Umbilical cord (tissue), 2 donors: Measurements from ENCODE around the gene ESPNL. TPM values are rescaled to one million over a fixed set of nuclear protein-coding genes. Genes with fewer than 3 reads are reported as not detected.

ENCODE experiments used
- DNase-seq: peaks from one replicate; pipeline ENCODE4 v3.0.0-alpha.2; 2015; ENCODE audit warnings: low spot score
- total RNA-seq: library from RNA; depleted of rRNA; stranded (reverse); fragments of >200 nt; gene quantifications from one replicate; pipeline ENCODE4 v1.2.3, GENCODE V29; 2014; ENCODE audit warnings: low replicate concordance; ENCODE audit not compliant: insufficient read depth

ESPNL gene
- total RNA-seq, 1 donor from 2014 or later: 5.5 TPM

DNA sequence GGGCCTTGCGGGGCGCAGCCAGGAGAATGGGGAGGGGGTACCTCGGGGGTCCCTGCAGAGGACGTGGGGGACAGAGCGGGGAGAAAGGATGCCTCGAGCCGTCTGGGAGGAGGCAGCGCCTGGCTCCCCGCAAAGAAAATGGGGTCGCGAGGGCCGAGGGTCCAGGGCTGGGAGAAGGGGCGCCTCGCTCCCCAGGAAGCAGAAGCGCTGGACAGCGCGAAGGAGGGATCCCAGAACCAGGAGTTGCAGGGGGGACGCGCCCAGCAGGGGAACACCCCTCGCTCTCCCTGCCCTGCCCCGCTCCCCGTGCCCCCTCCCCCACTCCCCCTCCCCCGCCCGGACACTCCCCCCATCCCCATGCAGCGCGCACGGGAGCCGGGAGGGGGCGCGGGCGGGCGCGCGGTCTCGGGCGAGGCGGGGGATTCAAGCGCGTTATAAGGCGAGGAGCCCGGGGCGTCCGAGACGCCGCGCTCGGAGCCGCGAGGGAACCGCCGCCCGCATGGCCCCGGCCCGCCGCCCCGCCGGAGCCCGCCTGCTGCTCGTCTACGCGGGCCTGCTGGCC is 58.5 kb downstream of the ESPNL start, which contains the start of gene ERFE:
TSS of gene ERFE (plus strand) at position 462 of the 562 bp plus-strand sequence. CDS start at position 500, 38 bp downstream.
- no peak for DNase-seq

DNA sequence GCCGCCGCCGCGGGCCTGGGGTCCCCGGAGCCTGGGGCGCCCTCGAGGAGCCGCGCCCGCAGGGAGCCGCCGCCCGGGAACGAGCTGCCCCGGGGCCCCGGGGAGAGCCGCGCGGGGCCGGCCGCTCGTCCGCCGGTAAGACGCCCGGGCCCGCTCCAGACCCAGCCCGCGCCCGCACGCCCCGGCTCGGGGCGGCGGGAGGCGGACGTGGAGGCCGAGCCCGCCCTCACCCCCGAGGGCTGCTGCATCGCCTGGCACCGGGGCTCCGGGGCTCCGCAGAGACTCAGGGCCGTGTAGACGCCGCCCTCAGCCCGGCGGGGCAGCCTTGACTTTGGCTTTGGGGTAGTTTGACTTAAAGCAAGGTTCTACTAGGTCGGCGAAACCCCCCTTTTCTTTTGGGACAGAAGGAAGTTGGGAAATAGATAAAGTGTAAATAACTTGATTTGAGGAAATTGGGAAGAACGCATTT is 59.0 kb downstream of the ESPNL start:
- no peak for DNase-seq

DNA sequence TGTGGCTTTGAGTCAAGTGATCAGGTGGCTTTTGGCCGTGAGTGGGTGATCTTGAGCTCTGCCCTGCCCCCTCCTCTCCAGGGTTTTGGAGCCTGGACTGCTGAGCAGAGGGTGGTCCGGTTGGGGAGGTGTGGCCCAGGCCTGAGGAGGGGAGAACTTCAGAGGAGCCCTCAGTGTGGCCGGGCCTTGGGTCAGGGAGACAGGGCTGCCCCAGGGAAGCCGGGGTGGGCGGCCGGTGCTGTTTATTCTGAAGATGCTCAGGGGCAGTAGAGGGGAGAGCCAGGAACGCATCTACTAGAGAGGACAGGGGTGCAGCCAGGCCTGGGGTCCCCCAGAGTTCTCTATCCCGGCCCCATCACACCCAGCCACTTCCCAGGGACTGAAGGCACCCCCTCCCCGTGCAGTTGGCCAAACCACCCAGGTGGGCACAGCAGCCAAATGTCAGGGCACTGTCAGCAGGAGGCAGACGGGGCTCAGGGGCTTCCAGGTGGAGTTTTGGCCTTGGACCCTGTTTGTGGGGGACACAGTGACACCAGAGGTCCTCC is 59.6 kb downstream of the ESPNL start:
- no peak for DNase-seq

DNA sequence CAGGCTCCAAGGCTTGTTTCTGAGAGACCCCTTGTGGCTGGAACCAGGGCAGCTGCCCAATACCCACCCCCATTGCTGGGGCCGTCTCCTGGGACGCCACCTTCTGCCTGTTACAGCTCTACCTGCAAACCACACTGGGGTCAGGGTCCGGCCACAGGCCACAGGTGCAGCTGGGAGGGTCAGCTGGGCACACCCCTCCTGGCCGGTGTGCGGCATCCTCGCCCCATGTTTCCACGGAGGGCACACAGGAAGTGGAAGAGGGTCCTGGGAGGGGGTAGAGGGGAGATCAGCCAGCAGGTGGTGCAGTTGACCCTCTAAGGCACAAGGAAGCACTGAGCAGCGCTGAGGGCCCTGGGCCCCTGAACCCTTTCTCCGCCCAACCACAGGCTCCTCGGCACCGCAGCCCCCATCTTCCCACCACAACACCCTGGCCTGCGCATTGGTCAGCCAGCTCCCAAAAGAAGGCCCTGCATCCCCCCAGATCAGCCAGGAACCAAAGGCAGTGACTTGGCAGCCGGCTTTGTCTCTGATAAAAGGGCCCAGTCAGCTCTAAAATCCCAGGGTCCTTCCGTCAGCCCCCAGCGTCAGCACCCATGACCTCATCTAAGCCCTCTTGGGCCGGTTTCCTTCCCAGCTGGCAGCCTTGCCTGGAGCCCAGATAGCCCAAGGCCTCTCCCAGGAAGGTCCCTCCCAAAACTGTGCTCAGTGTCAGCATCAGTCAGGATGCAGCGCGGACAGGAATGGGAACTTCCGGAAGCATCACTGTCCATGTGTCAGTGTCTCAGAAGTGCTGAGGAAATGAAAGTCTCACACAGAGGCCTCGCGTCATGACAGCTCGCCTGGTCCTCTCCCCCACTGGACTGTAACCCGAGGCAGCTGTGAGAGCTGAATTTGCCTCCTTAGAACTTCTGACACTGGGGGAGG is 60.3 kb downstream of the ESPNL start:
- peak; percentile 17 for DNase-seq

DNA sequence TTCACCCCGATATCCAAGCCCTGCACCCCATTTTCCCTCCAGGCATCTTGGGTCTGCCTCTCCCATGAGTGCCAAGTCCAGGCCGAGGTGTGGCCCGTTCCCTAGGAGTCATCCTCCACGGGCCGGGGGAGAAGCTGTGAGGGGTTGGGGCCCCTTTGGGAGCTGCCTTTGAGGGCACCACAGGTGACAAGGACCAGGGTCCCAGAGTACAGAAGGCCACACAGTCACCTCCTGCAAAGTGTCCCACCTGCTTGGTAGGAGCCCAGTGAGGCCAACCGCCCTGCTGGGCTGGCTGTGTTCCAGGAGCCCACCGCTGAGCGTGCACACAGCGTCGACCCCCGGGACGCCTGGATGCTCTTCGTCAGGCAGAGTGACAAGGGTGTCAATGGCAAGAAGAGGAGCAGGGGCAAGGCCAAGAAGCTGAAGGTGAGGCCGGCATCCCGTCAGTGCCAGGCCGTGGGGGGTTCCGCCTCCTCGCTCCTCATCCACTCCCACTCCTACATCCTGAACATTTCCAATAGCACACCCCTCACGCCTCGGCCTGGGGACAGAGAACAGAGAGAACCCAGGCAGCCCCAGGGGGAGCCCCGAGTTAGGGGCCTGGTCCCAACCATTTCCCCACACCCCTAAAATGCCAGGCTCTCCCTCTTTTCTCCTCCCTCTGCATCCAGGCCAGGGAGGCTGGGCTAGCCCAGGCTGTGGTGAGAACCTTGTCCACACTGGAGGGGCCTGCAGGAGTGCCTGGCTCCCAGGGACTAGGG is 61.3 kb downstream of the ESPNL start:
- no peak for DNase-seq

DNA sequence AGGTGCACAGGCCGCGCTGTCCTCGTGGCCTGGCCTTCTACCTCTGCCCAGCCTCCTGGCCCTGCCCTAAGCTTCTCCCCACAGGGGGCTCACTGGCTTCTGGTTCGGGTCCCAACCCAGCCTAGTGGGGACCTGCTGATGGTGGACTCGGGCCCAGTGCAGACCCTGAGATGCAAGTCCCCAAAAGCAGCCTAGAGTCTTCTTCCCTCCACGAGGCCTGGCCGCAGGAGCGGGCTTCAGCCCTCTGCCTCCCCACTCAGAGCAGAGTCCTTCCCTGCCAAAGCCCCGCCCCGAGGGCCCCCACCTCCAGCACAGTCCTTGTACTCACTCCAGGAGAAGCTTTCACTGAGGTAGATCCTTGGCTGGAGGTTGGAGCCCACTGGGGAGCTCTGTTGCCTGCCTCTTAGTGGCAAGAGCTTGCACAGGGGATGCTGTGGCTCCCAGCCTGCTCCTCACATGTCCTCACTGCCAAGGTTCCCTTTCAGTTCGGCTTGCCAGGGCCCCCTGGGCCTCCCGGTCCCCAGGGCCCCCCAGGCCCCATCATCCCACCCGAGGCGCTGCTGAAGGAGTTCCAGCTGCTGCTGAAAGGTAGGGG is 62.2 kb downstream of the ESPNL start:
- DNase-seq: no peak

DNA sequence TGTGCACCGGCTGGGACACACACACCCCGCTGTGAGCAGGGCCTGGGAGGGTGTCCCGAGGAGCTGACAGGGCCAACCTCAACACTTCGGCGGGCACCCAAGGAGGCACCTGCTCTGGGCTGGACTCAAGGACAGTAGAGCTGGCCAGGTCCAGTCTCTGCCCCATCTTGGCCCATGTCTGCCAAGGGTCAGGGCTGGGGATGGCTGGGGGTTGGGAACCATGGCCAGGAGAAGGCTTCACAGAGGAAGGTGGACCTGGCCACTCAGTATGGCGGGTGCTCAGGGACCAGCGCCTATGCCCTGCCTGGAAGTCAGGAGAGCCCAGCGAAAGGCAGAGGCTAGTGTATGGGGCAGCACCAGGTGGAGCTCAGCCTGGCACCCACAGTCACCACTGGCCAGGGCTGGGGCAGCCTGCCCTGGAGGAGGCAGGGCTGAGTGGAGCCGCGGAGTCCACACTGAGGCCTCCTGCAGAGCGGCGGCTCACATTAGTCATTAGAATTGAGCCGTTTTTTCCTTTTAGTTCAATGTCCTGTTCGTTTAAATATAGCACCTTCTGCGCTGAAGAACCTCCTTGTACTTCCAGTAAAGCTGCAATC is 62.8 kb downstream of the ESPNL start:
- DNase-seq: no peak

DNA sequence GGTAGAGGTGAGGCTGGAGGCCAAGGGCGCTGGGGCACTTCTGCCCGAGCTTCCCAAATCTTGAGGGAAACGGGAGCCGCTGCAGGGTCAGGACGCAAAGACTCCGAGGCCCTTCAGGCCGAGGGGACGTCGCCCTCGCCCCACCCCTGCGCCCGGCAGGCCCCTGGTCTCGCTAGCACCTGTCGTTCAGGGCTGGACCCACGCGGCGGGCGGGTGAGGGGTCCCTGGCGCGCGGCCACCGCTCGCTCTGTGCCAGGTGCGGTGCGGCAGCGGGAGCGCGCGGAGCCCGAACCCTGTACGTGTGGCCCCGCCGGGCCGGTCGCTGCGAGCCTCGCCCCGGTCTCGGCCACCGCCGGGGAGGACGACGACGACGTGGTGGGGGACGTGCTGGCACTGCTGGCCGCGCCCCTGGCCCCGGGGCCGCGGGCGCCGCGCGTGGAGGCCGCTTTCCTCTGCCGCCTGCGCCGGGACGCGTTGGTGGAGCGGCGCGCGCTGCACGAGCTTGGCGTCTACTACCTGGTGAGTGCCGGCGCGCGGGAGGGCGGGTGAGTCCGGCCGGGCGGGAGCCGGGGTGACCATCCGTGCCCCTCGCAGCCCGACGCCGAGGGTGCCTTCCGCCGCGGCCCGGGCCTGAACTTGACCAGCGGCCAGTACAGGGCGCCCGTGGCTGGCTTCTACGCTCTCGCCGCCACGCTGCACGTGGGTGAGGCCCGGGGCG is 63.5 kb downstream of the ESPNL start:
- DNase-seq: no peak

DNA sequence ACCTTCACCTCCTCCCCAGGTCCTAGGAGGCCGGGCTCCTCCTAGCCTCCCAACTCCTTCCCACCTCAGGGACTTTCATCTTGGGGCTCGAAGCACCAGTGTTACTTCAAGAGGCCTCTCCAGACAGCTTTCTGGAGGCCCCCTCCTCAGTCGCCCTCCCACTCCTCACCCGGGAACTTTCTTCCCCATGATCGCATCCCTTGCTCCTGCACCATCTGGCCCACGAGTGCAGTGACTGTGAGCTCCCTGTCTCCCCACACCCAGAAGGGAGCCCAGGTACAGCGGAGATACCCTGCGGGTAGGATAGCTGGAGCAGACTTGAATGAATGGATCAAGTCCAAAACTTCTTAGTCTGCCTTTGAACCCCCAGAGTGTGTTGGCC is 64.8 kb downstream of the ESPNL start:
- DNase-seq: no peak

DNA sequence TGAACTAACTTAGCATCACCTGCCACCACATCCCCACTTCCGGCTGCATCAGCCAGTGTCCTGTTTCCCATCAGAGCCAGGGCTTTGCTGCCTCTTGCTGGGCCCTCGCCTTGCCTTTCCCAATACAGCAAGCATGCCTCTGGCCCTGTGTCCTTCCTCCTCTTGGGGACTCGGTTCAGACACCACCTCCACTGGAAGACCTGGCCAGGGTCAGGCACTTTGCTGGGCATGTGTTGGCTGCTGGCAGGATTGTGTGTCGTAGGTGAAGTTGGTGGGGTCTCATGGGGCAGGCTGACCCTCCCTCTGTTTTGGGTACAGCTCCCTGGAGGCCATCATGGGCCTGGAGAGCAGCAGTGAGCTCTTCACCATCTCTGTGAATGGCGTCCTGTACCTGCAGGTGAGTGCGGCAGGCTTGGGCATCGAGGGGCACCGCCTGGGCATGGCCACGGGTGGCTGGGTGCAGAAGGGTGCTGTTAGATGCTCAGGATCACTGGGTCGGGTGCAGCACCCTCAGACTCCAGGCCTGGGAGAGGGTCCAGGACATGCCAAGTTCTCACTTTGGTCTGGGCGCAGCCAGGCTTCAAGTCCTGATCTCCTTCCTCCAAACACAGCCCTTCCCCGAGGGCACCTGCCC is 65.3 kb downstream of the ESPNL start:
- DNase-seq: no peak

DNA sequence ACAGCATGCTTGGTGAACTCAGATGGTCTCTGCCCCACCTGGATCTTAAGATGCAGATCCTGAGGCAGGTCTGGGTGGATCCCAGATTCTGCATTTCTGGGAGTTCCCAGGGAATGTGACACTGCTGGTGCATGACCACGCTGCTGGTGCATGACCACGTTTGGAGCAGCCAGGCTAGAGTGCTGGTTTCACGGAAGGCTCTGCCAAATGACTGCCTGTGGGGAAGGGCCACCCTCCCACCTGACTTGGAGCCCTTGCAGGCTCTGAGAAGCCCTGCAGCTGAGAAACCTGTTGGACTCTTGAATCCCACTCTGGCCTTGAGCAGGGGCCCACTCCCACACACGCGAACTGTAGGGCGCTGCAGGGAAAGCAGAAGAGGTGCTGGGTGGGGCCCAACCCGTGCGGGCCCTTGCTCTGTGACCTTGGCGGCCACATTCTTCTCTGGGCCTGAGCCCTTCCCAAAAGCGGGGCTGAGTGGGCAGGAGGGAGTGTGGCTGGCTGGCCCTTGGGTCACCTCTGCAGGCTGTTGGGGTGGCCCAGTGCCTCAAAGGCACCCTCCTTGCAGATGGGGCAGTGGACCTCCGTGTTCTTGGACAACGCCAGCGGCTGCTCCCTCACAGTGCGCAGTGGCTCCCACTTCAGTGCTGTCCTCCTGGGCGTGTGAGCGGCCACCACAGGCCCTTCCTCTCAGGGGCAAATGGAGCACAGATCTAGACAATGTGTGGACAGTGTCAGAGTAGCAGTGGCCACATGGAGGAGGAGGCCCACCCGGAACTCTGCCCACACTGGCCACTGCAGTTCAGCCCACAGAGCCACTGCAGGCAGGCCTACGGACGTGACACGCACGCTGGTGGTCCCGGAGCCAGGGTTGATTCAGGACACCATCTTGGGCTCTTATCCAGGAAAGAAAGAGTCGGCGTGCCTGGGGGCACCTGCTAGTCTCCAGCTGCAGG is 66.5 kb downstream of the ESPNL start:
- DNase-seq: no peak

DNA sequence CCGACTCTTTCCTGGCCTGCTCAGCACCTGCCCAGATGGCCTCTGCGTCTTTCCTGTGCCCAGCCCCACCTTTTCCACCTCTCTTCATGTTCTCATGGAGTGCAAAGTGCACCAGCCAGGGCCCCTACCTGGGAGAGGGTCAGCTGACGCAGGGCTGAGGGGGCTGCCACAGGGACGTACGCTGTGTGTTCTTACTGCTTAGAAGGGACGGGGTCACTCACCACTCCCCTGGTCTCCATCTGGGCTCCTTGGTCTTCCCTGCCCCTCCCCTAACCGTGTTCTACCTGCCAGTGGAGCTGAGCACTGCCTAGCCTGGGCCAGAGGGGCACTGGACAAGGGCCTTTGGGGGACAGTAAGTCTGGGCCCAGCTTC is 67.2 kb downstream of the ESPNL start:
- no peak for DNase-seq

DNA sequence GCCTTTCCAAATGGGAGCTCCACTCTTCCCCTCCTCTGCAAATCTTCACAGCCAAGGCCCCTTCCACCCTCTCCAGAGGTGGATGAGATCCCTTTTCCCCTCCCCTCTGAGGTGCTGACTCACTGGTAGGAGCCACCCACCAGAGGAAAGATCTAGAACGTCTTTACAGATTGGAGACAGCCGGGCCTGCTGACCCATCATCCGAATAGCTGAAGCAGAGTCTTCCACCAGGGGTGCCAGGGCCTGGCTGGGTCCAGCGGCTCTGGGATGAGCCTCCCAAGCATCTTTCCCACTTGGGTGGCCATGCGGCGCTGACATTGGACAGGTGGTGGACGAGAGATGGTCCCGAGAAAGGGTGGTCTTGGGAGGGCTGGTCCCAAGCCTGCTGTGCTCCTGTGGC is 67.6 kb downstream of the ESPNL start:
- no peak for DNase-seq

DNA sequence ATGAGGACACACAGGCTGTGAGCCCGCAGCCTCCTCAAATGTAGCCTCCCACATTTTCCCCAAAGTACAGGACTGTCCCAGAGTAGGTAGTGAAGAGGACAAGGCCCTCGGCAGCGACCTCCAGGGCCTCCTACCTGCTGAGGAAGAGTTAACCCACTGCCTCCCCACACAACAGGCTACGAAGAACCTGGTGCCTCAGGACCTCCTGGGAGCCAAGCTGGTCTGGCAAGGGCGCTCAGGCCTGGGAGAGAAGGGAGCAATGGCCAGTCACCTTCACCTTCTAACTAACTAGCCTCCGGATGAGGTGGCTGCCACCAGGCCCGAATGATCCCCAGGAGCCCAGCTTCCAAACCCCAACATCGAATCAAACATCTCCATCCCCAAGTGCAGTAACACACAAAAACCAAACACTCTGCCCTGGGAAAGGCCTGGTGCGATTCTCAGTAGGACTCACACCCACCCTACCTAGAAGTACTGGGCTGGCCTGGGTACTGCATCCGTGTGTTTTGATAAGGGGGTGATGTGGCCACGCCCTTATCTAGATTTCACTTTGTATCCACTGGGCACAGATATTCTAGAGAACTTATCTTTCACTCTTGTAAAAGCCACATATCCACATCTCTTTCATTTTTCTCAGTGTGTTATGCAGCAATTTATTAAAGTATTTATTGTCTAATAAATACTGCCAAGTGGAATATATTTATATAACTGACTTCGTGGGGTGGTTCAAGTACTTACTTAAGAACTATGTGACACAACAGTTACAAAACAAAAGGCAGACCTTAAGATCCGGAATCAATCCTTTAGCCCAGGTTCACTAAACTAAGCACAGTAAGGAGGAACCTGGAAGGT is 68.3 kb downstream of the ESPNL start:
- no peak for DNase-seq

DNA sequence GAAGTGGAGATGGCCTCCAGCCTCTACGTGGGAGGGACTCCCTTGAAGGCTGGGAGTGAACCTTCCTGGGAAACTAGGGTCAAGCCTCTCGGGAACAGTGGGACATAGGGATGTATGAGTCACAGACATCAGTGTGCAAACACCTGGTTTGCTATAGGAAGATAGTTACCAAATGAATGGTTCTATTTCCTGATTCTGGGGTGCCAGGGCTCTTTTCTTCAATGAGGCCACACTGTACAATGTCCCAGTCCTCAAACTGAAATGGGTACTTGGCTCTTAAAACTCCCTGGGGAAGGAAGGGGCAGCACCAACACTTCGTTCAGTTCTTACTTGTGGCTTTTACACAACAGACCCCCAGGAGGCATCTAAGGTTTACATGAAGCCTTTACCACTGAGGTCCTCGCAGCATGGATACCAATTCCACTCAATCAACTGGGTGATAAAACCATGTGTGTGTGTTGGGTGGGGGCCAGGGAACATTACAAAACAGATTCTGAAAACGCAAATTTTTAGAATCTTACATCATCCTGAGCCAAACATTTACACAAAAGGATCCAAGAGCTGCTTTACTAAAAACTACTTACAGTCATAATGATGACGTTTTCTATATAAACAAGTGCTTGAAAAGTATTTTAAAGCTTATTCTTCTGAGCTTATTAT is 69.0 kb downstream of the ESPNL start:
- DNase-seq: no peak

DNA sequence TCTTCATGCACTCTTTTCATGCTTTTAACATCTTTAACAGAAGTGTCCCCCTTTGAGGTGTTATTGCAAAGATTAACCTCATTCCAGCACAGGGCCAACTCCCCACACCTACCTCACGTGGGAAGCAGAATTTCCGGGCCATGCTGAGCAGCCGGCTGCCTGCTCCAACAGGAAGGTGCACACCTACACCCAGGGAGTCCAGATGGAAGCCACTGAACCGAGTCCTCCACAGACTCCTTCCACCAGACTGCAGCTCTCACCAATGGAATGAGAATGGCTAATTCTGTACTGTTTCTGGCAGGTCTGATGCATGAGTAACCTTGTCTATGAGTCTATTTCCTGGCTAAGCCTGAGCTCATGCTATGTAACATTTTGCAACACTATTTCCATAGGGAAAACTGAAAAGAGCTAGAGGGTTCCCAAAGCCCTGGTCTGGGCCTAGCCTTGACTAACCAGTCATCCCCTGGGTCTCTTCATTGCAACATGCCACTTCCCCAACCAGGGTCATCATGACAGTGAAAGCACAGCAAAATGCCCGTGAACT is 69.6 kb downstream of the ESPNL start:
- DNase-seq: peak; percentile 46
